GM18508 (cell line): ENCODE data around the gene CITED2.
"Not testable (repeated sequence)": the region's sequence is repeated elsewhere in the genome, so short reads cannot be mapped to it uniquely, and the experiment has no call there.

Experiments
- ATAC-seq: cut with Tn5 transposase; IDR thresholded peaks from one replicate; pipeline ENCODE4 v1.9.1; 2021; ENCODE audit warnings: moderate number of reproducible peaks; ENCODE audit not compliant: insufficient read depth, unreplicated experiment

CITED2 gene

GRCh38 chr6:139374357-139375225, at the start of gene CITED2:
TSS of gene CITED2 (minus strand) at chr6:139374648. CDS start at chr6:139373944, 704 bp downstream.
- ATAC-seq: peak; percentile 72

GRCh38 chr6:139423037-139423703, 48.7 kb upstream of the CITED2 start:
- ATAC-seq: no peak

GRCh38 chr6:139422105-139423036, 47.9 kb upstream of the CITED2 start:
- no peak for ATAC-seq

GRCh38 chr6:139418481-139419132, 44.2 kb upstream of the CITED2 start:
- no peak for ATAC-seq

GRCh38 chr6:139416146-139416545, 41.7 kb upstream of the CITED2 start:
- no peak for ATAC-seq

GRCh38 chr6:139415365-139415764, 40.9 kb upstream of the CITED2 start:
- ATAC-seq: no peak

- not testable (repeated sequence) for ATAC-seq
Observed at GRCh38 chr6:139412103-139412502, 37.7 kb upstream of the CITED2 start.

- ATAC-seq: no peak
Observed at GRCh38 chr6:139409026-139409425, 34.6 kb upstream of the CITED2 start.

- no peak for ATAC-seq
Observed at GRCh38 chr6:139407718-139408222, 33.3 kb upstream of the CITED2 start.

- ATAC-seq: no peak
Observed at GRCh38 chr6:139406577-139407343, 32.3 kb upstream of the CITED2 start.

GRCh38 chr6:139402876-139403386, 28.5 kb upstream of the CITED2 start:
- ATAC-seq: no peak

GRCh38 chr6:139398658-139399057, 24.2 kb upstream of the CITED2 start:
- ATAC-seq: no peak

GRCh38 chr6:139395891-139396301, 21.4 kb upstream of the CITED2 start:
- no peak for ATAC-seq

GRCh38 chr6:139395371-139395770, 20.9 kb upstream of the CITED2 start:
- no peak for ATAC-seq

GRCh38 chr6:139394027-139394649, 19.7 kb upstream of the CITED2 start:
- no peak for ATAC-seq

- peak; percentile 97 for ATAC-seq
Observed at GRCh38 chr6:139392794-139393193, 18.3 kb upstream of the CITED2 start.

- no peak for ATAC-seq
Observed at GRCh38 chr6:139391709-139392108, 17.3 kb upstream of the CITED2 start.

- no peak for ATAC-seq
Observed at GRCh38 chr6:139390447-139390846, 16.0 kb upstream of the CITED2 start.
